Measurements from ENCODE around the gene SPATS1. TPM values are rescaled to one million over a fixed set of nuclear protein-coding genes. Genes with fewer than 3 reads are reported as not detected.

SPATS1 gene
- total and polyA plus RNA-seq, 2 of the 13 experiments (the other 11 are each of a cell fraction or from before 2014, with no cell fraction given), result not detected

GRCh38 chr6:44312901-44313788 lies 29.3 kb upstream of the SPATS1 start, which contains the start of gene AARS2 (continued):
- peak; percentile 25 for TF ChIP-seq HNRNPK (IDR thresholded peaks at IDR 0.05; ENCODE audit: low read depth, low read length, poor library complexity, severe bottlenecking)
- peak; percentile 94 for TF ChIP-seq MXD1 (CRISPR knock-in tag; IDR thresholded peaks at IDR 0.05)
- no peak for TF ChIP-seq ZNF83 (CRISPR knock-in tag; IDR thresholded peaks at IDR 0.05; ENCODE audit: borderline replicate concordance)
- TF ChIP-seq RFXAP (CRISPR knock-in tag; IDR thresholded peaks at IDR 0.05; ENCODE audit: borderline replicate concordance), result peak; percentile 95
- TF ChIP-seq NKX3-1 (CRISPR knock-in tag; IDR thresholded peaks at IDR 0.05), result peak; percentile 99
- peak; percentile 67 for TF ChIP-seq PATZ1 (CRISPR knock-in tag; IDR thresholded peaks at IDR 0.05)
- TF ChIP-seq KDM5A (IDR thresholded peaks at IDR 0.05; ENCODE audit: borderline replicate concordance, low read length), result peak; percentile 98
- peak; percentile 95 for TF ChIP-seq THAP9 (CRISPR knock-in tag; IDR thresholded peaks at IDR 0.05; ENCODE audit: borderline replicate concordance)
- peak; percentile 98 for TF ChIP-seq TFDP2 (CRISPR knock-in tag; IDR thresholded peaks at IDR 0.05)
- TF ChIP-seq FOXK2 (IDR thresholded peaks at IDR 0.05), result no peak
- TF ChIP-seq REPIN1 (CRISPR knock-in tag; IDR thresholded peaks at IDR 0.05; ENCODE audit: borderline replicate concordance, low read depth), result peak; percentile 100
- peak; percentile 98 for TF ChIP-seq ZNF280D (CRISPR knock-in tag; IDR thresholded peaks at IDR 0.05)
- TF ChIP-seq ZNF652 (CRISPR knock-in tag; IDR thresholded peaks at IDR 0.05; ENCODE audit: borderline replicate concordance, low read depth), result peak; percentile 55; the same call in 1 of the 2 replicates
- peak; percentile 90; the same call in 1 of the 2 replicates for TF ChIP-seq ZBTB49 (CRISPR knock-in tag; IDR thresholded peaks at IDR 0.05; ENCODE audit: borderline replicate concordance)
- TF ChIP-seq HOXD1 (CRISPR knock-in tag; IDR thresholded peaks at IDR 0.05), result peak; percentile 94; the same call in 1 of the 2 replicates

All from HepG2 (cell line).